Heart right ventricle (tissue), 16 donors: Measurements from ENCODE around the gene EFCAB8. TPM values are rescaled to one million over a fixed set of nuclear protein-coding genes. Genes with fewer than 3 reads are reported as not detected.

Source experiments
- ATAC-seq, 8 donors: fragments of 200-7000 bp; cut with Tn5 transposase; one replicate each; pipeline ENCODE4 v1.9.1; 2020; ENCODE audit warnings: mild to moderate bottlenecking in 8 of 8, moderate library complexity in 8 of 8, moderate number of reproducible peaks in 1 of 8
- DNase-seq, 2 donors: peaks; one replicate each; pipeline ENCODE4 v3.0.0-alpha.2; 2020
- H3K27ac ChIP-seq, 10 donors: fragments of 200-600 bp; sonication (generic) in 2 of 10; one replicate each; pipeline versions ENCODE4 v1.5.0 to v1.8.0; 2020 to 2022; ENCODE audit warnings: mild to moderate bottlenecking in 3 of 10
- H3K27me3 ChIP-seq, 7 donors: fragments of 200-600 bp; one replicate each; pipeline ENCODE4 v1.8.0; 2021 to 2022; ENCODE audit warnings: mild to moderate bottlenecking in 2 of 7
- H3K36me3 ChIP-seq, 9 donors: fragments of 200-600 bp; sonication (generic) in 1 of 9; one replicate each; pipeline versions ENCODE4 v1.5.0 to v1.8.0; 2020 to 2022; ENCODE audit warnings: mild to moderate bottlenecking in 2 of 9
- H3K4me1 ChIP-seq, 9 donors: fragments of 200-600 bp; sonication (generic) in 1 of 9; one replicate each; pipeline versions ENCODE4 v1.5.0 to v1.8.0; 2020 to 2022; ENCODE audit warnings: mild to moderate bottlenecking in 4 of 9
- H3K4me3 ChIP-seq, 10 donors: fragments of 200-600 bp; sonication (generic) in 2 of 10; one replicate each; pipeline versions ENCODE4 v1.5.0 to v1.8.0; 2020 to 2022; ENCODE audit warnings: mild to moderate bottlenecking in 7 of 10, moderate library complexity in 2 of 10
- H3K9me3 ChIP-seq, 11 donors: fragments of 200-600 bp in 10 of 11; sonication (generic) in 2 of 11; one replicate each; pipeline versions ENCODE4 v1.5.0 to v1.8.0; 2013 to 2022; ENCODE audit warnings: mild to moderate bottlenecking in 2 of 11, control low read depth in 1 of 11, moderate library complexity in 1 of 11
- WGBS, 2 donors: extraction: QIAGEN DNeasy Blood & Tissue Kit; methylation state at CpG; one replicate each; pipeline ENCODE4 v1.1.7; 2013; ENCODE audit warnings: inconsistent platforms in 1 of 2; 5-methylcytosine and 5-hydroxymethylcytosine counted together
- intact Hi-C, 10 donors: fragments of 100-400 bp; cut with DNase I; formaldehyde crosslinking; loops; one replicate each; pipeline versions ENCODE4 v1.11.1 to v1.14.2; 2022
- polyA plus RNA-seq, 2 donors: library from polyadenylated mRNA; stranded (reverse); fragments of 200-250 nt; gene quantifications; one replicate each; pipeline ENCODE4 v1.2.3, GENCODE V29; 2013
- total RNA-seq, 10 donors: library from RNA; stranded (reverse); fragmentation: NEBNext Ultra II Directional in 3 of 10; extraction: Animal tissue kit (Norgen Biotek cat#: 25700) in 3 of 10; gene quantifications; one replicate each; pipeline versions ENCODE4 v1.2.1 to v1.2.4, GENCODE V29; 2021 to 2023
- TF ChIP-seq, protein P1 (sequence below), 9 donors: fragments of 200-600 bp; sonication (generic) in 2 of 9; IDR thresholded peaks; one replicate each; pipeline versions ENCODE4 v1.5.0 to v1.8.0; 2021 to 2022; ENCODE audit warnings: antibody characterized with exemption in 9 of 9, mild to moderate bottlenecking in 5 of 9, moderate library complexity in 1 of 9
- donor health status: Arrhythmogenic right ventricular cardiomyopathy.
- donor health status: ischemic (EF 13 %, LVEDD 7.1; RV severe dilation, severe dysfunction).
- donor health status: healthy with polysubstance abuse.
- donor health status: DM: no; HTN: yes; CAD: no.
- donor health status: DM: no; HTN: no; CAD: no.
- donor health status: ischemic (EF 25% LVEDD 6.9; RV normal size, moderate dysfunction).
- donor health status: ischemic (EF 25% LVEDD 5.7; RV mildly dilated, moderate dysfunction).
- donor health status: healthy.
- donor health status: DM: yes; HTN: yes; CAD: no.
- donor health status: Ischemic cardiomyopathy.
- donor health status: ischemic (EF 35%, LVEDD 5.7; RV mildly dilated, moderate dysfunction).
- donor health status: nonischemic (EF 11% LVEDD 7.7; RV severe dilation, severe dysfunction).
- donor health status: DM: yes; HTN: yes; CAD: no.
- donor health status: PGD.
- donor health status: ischemic (EF 29% LVEDD 5.4; RV normal size, mild dysfunction).
- donor health status: nonischemic (EF 23%, LVEDD 6.1; RV moderate dilation, normal function).

EFCAB8 gene
- total and polyA plus RNA-seq, 12 donors = 0.15 to 0.58 TPM; not detected in 10

- TF ChIP-seq, protein P1, sequence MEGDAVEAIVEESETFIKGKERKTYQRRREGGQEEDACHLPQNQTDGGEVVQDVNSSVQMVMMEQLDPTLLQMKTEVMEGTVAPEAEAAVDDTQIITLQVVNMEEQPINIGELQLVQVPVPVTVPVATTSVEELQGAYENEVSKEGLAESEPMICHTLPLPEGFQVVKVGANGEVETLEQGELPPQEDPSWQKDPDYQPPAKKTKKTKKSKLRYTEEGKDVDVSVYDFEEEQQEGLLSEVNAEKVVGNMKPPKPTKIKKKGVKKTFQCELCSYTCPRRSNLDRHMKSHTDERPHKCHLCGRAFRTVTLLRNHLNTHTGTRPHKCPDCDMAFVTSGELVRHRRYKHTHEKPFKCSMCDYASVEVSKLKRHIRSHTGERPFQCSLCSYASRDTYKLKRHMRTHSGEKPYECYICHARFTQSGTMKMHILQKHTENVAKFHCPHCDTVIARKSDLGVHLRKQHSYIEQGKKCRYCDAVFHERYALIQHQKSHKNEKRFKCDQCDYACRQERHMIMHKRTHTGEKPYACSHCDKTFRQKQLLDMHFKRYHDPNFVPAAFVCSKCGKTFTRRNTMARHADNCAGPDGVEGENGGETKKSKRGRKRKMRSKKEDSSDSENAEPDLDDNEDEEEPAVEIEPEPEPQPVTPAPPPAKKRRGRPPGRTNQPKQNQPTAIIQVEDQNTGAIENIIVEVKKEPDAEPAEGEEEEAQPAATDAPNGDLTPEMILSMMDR (IDR thresholded peaks at IDR 0.05) = no peak
- Histone ChIP-seq H3K9me3 (no peaks in the 10 kb centered on the region), H3K4me1 (peaks cover 0 to 11% (median 0%) of the 10 kb centered on the region in 9 donors), H3K36me3 (peaks cover 0 to 100% (median 28%) of the 10 kb centered on the region in 9 donors), H3K4me3 (no peak overlapping the region), H3K27me3 (no peaks in the 10 kb centered on the region), H3K27ac (no peak overlapping the region)
- intact Hi-C loops = no loop called here
- ATAC-seq = no peak
- 93 to 95% methylated on average over 5 of the region's 5 CpGs for WGBS, 2 donors
- DNase-seq = no peak
Observed at GRCh38 chr20:32847964-32848363, 10.8 kb upstream of the EFCAB8 start.

GRCh38 chr20:32848846-32849245, 9.9 kb upstream of the EFCAB8 start:
- Histone ChIP-seq H3K36me3 (peaks cover 0 to 99% (median 28%) of the 10 kb centered on the region in 9 donors), H3K4me1 (peaks cover 0 to 11% (median 0%) of the 10 kb centered on the region in 9 donors), H3K9me3 (no peaks in the 10 kb centered on the region), H3K27ac (no peak overlapping the region), H3K4me3 (no peak overlapping the region), H3K27me3 (no peaks in the 10 kb centered on the region)
- ATAC-seq (no peak), DNase-seq (no peak)
- TF ChIP-seq, protein P1 (IDR thresholded peaks at IDR 0.05) = no peak
- intact Hi-C loops = no loop called here
- 90 to 91% methylated on average over 6 of the region's 6 CpGs for WGBS, 2 donors

- H3K36me3 ChIP-seq = peaks cover 0 to 99% (median 28%) of the 10 kb centered on the region in 9 donors
- 64 to 67% methylated on average over 6 of the region's 6 CpGs for WGBS, 2 donors
- peaks cover 0 to 11% (median 0%) of the 10 kb centered on the region in 9 donors for H3K4me1 ChIP-seq
- H3K9me3 ChIP-seq = no peaks in the 10 kb centered on the region
- peak in 1 of 8 donors; percentile 66 for ATAC-seq
- DNase-seq = no peak
- no peaks in the 10 kb centered on the region for H3K27me3 ChIP-seq
- no peak overlapping the region for H3K27ac ChIP-seq
- intact Hi-C loops = no loop called here
- H3K4me3 ChIP-seq = no peak overlapping the region
- TF ChIP-seq, protein P1 (IDR thresholded peaks at IDR 0.05) = no peak
Observed at GRCh38 chr20:32849577-32849976, 9.1 kb upstream of the EFCAB8 start.

DNA sequence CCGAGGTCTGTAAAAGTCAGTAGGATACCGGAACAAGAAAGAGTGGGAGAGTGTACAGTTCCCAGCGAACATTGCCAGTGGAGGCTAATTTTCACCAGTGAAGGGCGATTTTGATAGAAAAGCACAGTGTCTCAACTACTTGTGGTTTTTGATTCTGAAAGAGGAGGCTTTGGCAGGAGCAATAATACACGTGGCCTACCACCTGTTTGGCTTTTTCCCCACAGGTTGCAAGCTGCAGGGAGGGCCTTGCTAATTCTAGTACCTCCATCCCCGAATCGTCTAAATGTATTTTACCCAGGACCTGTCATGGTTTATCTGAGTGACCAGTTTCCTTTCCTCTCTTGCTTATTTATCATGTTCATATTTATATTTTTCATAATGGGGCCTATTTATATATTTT, 3.3 kb upstream of the EFCAB8 start:
- Histone ChIP-seq H3K4me3 (no peak overlapping the region), H3K27ac (no peak overlapping the region), H3K36me3 (peaks cover 0 to 82% (median 10%) of the 10 kb centered on the region in 9 donors), H3K9me3 (no peaks in the 10 kb centered on the region), H3K4me1 (peaks cover 0 to 6% (median 0%) of the 10 kb centered on the region in 9 donors), H3K27me3 (no peaks in the 10 kb centered on the region)
- ATAC-seq (no peak), DNase-seq (no peak)
- intact Hi-C loops = no loop called here
- 88 to 91% methylated on average over 7 of the region's 7 CpGs for WGBS, 2 donors
- TF ChIP-seq, protein P1 (IDR thresholded peaks at IDR 0.05) = no peak
